ENCODE data around the gene IL1RAP.

IL1RAP gene

DNA sequence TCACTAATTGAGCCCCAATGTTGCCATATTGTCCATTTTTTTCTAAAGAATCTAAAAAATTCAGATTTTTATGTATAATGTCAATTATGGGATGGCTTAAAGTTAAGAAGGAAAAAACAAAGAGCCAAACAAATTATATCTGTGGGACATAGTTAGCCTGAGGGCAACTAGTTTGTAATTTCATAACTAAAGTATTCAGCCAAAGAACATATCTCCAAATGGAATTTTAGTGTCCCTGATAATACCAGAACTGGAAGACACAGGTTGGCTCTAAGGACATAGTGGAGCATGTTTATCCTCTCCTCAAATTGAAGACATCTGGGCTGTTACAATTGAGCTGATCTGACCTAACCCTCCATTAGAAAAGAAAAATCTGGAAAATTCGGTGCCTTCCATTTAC, 144.2 kb downstream of the IL1RAP start:
- ATAC-seq, result no peak
- TF ChIP-seq, protein P1, sequence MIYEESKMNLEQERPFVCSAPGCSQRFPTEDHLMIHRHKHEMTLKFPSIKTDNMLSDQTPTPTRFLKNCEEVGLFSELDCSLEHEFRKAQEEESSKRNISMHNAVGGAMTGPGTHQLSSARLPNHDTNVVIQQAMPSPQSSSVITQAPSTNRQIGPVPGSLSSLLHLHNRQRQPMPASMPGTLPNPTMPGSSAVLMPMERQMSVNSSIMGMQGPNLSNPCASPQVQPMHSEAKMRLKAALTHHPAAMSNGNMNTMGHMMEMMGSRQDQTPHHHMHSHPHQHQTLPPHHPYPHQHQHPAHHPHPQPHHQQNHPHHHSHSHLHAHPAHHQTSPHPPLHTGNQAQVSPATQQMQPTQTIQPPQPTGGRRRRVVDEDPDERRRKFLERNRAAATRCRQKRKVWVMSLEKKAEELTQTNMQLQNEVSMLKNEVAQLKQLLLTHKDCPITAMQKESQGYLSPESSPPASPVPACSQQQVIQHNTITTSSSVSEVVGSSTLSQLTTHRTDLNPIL (CRISPR knock-in tag; IDR thresholded peaks at IDR 0.05; ENCODE audit: low read depth), result no peak
- no peak for TF ChIP-seq ARNTL (CRISPR knock-in tag; IDR thresholded peaks at IDR 0.05; ENCODE audit: borderline replicate concordance, low read depth)

DNA sequence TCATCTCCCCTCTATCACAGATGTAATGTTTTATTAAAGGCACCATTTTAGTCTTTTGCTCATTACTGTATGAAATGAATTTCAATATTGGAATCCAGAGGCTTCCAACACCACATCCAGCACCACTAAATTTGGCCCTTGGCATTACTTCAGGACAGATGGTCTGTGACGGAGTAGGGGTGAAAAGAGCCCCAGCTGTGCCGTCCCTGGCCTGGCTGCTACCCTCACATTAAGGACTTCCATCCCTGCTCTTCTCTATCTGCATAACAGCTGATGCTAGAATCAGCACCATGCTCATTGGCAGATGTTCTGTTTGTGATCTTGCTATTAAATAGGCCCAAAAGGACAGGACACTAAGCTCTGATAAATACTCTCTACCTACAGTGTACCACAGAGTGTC, 152.9 kb downstream of the IL1RAP start:
- TF ChIP-seq, protein P1 (CRISPR knock-in tag; IDR thresholded peaks at IDR 0.05; ENCODE audit: low read depth), result no peak
- TF ChIP-seq PPARA (CRISPR knock-in tag; IDR thresholded peaks at IDR 0.05; ENCODE audit: borderline replicate concordance), result no peak
- no peak for TF ChIP-seq ZNF70 (CRISPR knock-in tag; IDR thresholded peaks at IDR 0.05)
- no peak for TF ChIP-seq TOX (CRISPR knock-in tag; IDR thresholded peaks at IDR 0.05; ENCODE audit: borderline replicate concordance)
- ATAC-seq, result no peak

DNA sequence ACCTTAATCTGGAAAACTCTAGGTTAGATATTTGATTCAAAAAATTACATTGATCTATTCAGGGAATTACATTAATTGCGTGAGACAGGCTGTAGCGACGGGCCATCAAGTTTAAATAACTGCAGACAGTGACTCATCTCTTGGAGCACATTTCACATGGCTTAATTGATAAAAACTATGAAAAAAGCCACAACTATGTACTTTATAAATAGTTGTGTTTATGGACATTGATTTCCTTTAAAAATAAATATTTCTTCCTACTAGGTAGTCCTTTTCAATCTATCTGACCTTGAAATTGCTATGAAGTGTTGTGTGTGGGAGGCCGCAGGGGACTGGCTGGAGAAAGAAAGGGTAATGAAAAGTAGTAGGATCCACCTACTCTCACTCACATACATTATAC, 157.8 kb downstream of the IL1RAP start:
- peak; percentile 64 for ATAC-seq
- 0 out of 2 replicates have a peak, but pooled peaks have one; percentile 48 for TF ChIP-seq TOX (CRISPR knock-in tag; IDR thresholded peaks at IDR 0.05; ENCODE audit: borderline replicate concordance)
- TF ChIP-seq, protein P1 (CRISPR knock-in tag; IDR thresholded peaks at IDR 0.05; ENCODE audit: low read depth), result no peak
- TF ChIP-seq ZFP3 (CRISPR knock-in tag; IDR thresholded peaks at IDR 0.05), result no peak

DNA sequence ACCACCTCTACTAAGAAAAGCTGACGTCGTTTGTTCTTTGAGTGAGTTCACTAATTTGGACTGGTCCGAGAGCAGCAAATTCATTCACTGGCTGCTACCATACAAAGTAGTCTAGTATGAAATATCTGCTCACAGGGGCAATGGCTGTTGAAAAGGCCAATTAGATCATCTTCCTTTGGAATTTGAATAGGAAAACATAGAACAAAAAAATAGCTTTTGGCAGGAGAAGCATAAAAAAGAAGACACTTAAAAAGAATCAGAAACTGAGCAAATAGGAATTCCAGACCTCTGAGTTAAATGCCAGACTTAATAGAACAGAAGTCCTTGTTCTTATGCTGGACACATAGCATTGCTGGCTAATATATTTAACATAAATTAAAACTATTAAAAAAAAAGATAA, 159.3 kb downstream of the IL1RAP start:
- ATAC-seq, result peak; percentile 67
- TF ChIP-seq RARB (CRISPR knock-in tag; IDR thresholded peaks at IDR 0.05) (no peak), TCF4 (CRISPR knock-in tag; IDR thresholded peaks at IDR 0.05; ENCODE audit: borderline replicate concordance) (no peak), ARNTL (CRISPR knock-in tag; IDR thresholded peaks at IDR 0.05; ENCODE audit: borderline replicate concordance, low read depth) (no peak), SNAI2 (CRISPR knock-in tag; IDR thresholded peaks at IDR 0.05) (no peak), ZNF70 (CRISPR knock-in tag; IDR thresholded peaks at IDR 0.05) (no peak), ZFP3 (CRISPR knock-in tag; IDR thresholded peaks at IDR 0.05) (no peak), ZNF565 (CRISPR knock-in tag; conservative IDR thresholded peaks at IDR 0.05; ENCODE audit: low read depth) (no peak), BACH2 (CRISPR knock-in tag; IDR thresholded peaks at IDR 0.05; ENCODE audit: borderline replicate concordance) (no peak)
- TF ChIP-seq, protein P1 (CRISPR knock-in tag; IDR thresholded peaks at IDR 0.05; ENCODE audit: low read depth), result no peak
- TF ChIP-seq, protein P2, sequence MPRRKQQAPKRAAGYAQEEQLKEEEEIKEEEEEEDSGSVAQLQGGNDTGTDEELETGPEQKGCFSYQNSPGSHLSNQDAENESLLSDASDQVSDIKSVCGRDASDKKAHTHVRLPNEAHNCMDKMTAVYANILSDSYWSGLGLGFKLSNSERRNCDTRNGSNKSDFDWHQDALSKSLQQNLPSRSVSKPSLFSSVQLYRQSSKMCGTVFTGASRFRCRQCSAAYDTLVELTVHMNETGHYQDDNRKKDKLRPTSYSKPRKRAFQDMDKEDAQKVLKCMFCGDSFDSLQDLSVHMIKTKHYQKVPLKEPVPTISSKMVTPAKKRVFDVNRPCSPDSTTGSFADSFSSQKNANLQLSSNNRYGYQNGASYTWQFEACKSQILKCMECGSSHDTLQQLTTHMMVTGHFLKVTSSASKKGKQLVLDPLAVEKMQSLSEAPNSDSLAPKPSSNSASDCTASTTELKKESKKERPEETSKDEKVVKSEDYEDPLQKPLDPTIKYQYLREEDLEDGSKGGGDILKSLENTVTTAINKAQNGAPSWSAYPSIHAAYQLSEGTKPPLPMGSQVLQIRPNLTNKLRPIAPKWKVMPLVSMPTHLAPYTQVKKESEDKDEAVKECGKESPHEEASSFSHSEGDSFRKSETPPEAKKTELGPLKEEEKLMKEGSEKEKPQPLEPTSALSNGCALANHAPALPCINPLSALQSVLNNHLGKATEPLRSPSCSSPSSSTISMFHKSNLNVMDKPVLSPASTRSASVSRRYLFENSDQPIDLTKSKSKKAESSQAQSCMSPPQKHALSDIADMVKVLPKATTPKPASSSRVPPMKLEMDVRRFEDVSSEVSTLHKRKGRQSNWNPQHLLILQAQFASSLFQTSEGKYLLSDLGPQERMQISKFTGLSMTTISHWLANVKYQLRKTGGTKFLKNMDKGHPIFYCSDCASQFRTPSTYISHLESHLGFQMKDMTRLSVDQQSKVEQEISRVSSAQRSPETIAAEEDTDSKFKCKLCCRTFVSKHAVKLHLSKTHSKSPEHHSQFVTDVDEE (CRISPR knock-in tag; IDR thresholded peaks at IDR 0.05), result no peak

DNA sequence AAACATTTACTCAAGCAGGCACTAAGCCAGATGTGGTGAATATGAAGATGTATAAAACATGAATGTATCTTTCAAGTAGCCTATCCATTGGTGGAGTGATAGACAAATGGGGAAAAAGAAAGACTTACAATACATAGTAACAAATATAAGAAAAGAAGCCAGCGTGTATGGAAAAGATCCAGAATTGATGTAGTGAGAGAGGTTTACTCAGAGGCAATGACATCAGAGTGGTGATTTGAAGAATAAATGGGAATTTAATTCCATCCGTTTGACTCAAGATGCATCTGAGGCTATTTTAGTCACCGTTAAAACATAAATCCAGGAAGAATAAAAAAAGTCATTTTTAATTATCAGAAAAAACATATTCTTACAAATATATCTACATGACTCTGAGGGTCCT, 162.6 kb downstream of the IL1RAP start:
- TF ChIP-seq ARNTL (CRISPR knock-in tag; IDR thresholded peaks at IDR 0.05; ENCODE audit: borderline replicate concordance, low read depth), result no peak
- TF ChIP-seq BACH2 (CRISPR knock-in tag; IDR thresholded peaks at IDR 0.05; ENCODE audit: borderline replicate concordance), result no peak
- no peak for TF ChIP-seq ZNF8 (CRISPR knock-in tag; IDR thresholded peaks at IDR 0.05)
- ATAC-seq, result no peak

DNA sequence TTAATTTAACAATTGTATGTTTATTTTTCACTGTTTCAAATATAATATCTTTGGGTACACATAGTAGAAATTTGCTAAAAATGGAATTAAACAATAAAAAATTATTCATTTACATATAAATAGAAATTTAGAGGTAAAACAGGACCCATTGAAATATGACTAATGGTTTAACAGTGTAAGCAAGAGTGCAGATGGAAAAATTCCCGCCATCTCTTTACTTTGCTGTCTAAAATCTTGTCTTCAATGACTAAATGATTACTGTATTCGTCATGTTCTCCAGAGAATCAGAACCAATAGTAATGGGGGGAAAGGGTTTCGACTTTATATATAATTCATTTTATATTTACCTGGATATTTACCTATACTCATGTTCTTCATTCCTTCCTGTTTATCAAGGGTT, 163.1 kb downstream of the IL1RAP start:
- ATAC-seq, result no peak
- no peak for TF ChIP-seq ZNF70 (CRISPR knock-in tag; IDR thresholded peaks at IDR 0.05)
- TF ChIP-seq, protein P3, sequence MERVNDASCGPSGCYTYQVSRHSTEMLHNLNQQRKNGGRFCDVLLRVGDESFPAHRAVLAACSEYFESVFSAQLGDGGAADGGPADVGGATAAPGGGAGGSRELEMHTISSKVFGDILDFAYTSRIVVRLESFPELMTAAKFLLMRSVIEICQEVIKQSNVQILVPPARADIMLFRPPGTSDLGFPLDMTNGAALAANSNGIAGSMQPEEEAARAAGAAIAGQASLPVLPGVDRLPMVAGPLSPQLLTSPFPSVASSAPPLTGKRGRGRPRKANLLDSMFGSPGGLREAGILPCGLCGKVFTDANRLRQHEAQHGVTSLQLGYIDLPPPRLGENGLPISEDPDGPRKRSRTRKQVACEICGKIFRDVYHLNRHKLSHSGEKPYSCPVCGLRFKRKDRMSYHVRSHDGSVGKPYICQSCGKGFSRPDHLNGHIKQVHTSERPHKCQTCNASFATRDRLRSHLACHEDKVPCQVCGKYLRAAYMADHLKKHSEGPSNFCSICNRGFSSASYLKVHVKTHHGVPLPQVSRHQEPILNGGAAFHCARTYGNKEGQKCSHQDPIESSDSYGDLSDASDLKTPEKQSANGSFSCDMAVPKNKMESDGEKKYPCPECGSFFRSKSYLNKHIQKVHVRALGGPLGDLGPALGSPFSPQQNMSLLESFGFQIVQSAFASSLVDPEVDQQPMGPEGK (CRISPR knock-in tag; IDR thresholded peaks at IDR 0.05; ENCODE audit: borderline replicate concordance), result no peak
- TF ChIP-seq ARNTL (CRISPR knock-in tag; IDR thresholded peaks at IDR 0.05; ENCODE audit: borderline replicate concordance, low read depth), result no peak
- TF ChIP-seq, protein P2 (CRISPR knock-in tag; IDR thresholded peaks at IDR 0.05), result no peak
- TF ChIP-seq PPARA (CRISPR knock-in tag; IDR thresholded peaks at IDR 0.05; ENCODE audit: borderline replicate concordance), result no peak
- TF ChIP-seq ZC3H10 (CRISPR knock-in tag; IDR thresholded peaks at IDR 0.05), result no peak
- TF ChIP-seq, protein P1 (CRISPR knock-in tag; IDR thresholded peaks at IDR 0.05; ENCODE audit: low read depth), result no peak

Measured in SK-N-SH treated with all-trans-retinoic acid at 6 μM for 48 hours (cell line).